ENCODE results near the gene SLC41A1.
"Not testable (repeated sequence)": the region's sequence is repeated elsewhere in the genome, so short reads cannot be mapped to it uniquely, and the experiment has no call there.

- not testable (repeated sequence) for TF ChIP-seq CTCF (IDR thresholded peaks at IDR 0.05; ENCODE audit: poor library complexity); EZH2 (IDR thresholded peaks at IDR 0.05; ENCODE audit: borderline replicate concordance)
Observed at GRCh38 chr1:205857501-205857900, 44.5 kb upstream of the SLC41A1 start.
